NCI-H526 treated with DMSO at 0.1 percent for 48 hours (cell line): ENCODE results near the gene SCN4A.
"Not testable (repeated sequence)": the region's sequence is repeated elsewhere in the genome, so short reads cannot be mapped to it uniquely, and the experiment has no call there.

Experiments used
- DNase-seq: peaks from one replicate; lab custom pipeline; 2025; lab: John Stamatoyannopoulos, UW

Gene SCN4A

DNA sequence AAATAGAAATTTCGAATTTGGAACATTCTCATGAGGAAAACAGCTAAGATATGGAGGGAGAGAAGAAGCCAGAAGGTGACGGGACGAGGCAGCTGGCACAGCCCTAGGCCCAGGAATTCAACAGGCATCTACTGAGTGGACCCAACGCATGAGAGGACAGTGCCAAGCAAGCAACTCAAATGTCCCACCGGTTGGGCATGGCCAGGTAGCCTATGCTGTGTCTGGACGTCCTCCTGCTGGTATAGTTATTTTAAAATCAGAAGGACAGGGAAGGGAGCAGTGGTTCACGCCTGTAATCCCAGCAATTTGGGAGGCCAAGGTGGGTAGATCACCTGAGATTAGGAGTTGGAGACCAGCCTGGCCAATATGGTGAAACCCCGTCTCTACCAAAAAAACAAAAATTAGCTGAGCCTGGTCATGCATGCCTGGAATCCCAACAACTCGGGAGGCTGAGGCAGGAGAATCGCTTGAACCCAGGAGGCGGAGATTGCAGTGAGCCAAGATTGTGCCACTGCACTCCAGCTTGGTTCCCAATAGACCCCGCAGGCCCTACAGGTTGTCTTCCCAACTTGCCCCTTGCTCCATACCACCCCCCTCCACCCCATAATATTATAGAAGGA lies 56.0 kb downstream of the SCN4A start:
- DNase-seq: no peak

DNA sequence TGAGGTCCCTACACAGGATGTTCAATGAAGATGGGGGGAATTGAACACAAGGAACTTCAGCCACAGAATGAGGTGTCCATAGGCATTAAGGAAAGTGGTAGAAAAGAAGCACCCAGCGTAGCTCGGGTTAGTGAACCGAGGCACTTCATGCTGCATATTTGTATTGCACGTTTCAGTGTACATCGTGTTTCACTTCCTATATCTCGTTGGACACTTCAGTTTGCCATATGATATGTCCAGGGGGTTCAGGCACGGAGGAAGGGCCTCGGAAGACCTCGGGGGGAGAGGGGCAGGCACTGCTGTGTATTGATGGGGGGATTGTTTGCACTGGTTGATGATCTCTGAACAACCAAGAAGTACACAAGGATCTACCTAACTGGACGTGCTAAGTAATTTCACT lies 57.0 kb downstream of the SCN4A start:
- not testable (repeated sequence) for DNase-seq

GRCh38 chr17:63914471-63914870 lies 58.2 kb downstream of the SCN4A start:
- no peak for DNase-seq

DNA sequence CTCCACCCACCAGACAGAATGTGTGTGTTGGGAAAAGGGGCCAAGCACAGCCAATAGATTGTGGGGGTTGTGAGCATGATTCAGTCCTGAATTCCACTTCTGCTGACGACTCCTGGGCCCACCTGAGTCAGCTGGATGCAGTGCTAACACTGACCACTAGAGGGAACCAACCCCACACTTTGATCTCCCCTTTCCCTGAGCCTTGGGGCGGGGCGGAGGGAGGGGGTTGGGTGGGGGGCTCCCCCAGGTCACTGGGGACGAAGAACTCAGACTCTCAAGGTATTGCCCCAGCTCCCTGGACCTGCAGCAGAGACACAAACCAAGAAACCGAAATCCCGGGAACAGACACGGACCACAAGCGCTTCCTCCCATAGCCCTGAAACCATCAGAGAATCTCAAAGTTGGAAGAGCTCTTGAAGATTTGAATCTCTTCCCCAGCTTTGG lies 61.0 kb downstream of the SCN4A start:
- no peak for DNase-seq

GRCh38 chr17:63911041-63911635 lies 61.6 kb downstream of the SCN4A start, which contains the start of gene CSHL1:
CSHL1 (minus strand) TSS chr17:63911258; CDS start chr17:63911196, 62 bp downstream.
- no peak for DNase-seq

- no peak for DNase-seq
These were observed 62.6 kb downstream of the SCN4A start for GRCh38 chr17:63910096-63910495.

GRCh38 chr17:63909586-63909985 lies 63.1 kb downstream of the SCN4A start:
- DNase-seq: not testable (repeated sequence)

- not testable (repeated sequence) for DNase-seq
These were observed 65.4 kb downstream of the SCN4A start for GRCh38 chr17:63907161-63907778.

GRCh38 chr17:63904796-63905195 lies 67.9 kb downstream of the SCN4A start:
- DNase-seq: not testable (repeated sequence)

GRCh38 chr17:63903787-63904201 lies 68.9 kb downstream of the SCN4A start:
- DNase-seq: not testable (repeated sequence)

- not testable (repeated sequence) for DNase-seq
These were observed 70.7 kb downstream of the SCN4A start for GRCh38 chr17:63901971-63902370.

DNA sequence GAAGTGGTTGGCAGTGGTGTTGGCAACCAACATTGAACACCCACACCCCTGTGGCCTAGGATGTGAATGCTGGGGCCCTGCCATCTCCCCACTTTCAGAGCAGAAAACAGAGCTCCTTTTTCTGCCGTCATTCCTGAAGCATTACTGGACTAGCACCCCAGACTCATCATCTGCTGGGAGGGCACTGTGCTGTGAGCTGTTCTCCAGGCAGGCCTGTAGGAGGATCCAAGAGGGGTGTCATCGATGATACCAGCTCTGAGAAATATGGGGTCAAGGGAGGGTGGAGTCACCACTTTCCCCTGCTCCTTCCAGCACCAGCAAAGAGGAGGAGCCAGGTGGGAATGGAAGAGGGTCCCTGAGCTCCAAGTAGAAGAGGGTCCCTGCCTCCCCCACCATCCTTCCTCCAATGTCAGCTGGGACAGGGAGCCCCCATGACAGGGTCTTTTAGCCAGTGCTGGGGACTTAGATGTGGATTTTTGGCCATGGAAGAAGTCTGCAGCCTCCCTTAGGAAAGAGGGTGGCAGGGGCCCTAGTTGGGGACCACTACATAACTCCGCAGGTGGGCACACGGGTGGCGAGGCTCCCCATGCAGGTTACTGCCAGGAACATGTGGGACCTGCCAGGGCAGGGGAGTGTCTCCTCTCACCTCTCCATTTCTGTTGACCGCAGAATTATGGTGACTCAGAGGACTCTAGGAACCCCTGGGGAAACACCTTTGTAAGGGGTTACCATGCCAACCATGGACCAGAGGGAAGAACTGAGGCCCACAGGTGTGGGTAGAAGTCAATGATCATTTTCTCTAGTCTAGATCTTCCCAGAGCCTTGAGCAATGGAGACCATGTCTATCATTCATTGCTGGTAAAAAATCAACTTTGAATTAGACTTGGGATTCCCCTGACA lies 73.6 kb downstream of the SCN4A start:
- not testable (repeated sequence) for DNase-seq

DNA sequence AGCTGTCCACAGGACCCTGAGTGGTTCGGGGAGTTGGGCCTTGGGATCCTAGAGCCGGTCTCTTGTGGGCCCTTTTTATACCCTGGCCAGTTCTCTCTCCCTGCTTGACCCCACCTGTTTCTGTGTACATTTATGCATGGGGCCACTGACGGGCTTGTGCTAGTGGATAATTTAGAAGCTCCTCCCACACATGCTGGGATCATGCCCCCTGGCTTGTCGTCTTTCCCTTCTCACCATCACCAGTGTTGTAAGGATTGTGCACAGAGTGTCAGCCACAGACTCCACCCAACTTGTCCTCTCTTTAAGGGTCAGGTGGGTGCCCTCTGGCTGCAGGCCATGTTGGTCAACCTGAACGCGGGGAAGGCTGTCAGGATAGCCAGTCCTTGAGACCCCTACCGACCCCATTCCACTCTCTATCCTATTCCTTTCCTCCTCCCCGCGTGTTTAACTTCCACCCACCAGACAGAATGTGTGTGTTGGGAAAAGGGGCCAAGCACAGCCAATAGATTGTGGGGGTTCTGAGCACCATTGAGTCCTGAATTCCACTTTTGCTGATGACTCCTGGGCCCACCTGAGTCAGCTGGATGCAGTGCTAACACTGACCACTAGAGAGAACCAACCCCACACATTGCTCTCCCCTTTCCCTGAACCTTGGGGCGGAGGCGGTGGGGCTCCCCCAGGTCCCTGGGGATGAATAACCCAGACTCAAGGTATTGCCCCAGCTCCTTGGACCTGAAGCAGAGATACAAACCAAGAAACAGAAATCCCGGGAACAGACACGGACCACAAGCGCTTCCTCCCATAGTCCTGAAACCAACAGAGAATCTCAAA lies 76.0 kb downstream of the SCN4A start, which contains the start of gene CSH1:
TSS of gene CSH1 (minus strand) at position 51 of the 831 bp plus-strand sequence. CDS start 63 bp downstream, outside the sequence.
- not testable (repeated sequence) for DNase-seq

DNA sequence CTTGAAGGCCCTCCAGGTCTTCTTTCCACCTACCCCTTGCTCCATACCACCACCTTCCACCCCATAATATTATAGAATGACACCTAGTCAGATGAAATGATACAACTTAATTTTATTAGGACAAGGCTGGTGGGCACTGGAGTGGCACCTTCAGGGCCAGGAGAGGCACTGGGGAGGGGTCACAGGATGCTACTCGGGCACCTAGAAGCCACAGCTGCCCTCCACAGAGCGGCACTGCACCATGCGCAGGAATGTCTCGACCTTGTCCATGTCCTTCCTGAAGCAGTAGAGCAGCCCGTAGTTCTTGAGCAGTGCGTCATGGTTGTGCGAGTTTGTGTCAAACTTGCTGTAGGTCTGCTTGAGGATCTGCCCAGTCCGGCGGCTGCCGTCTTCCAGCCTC lies 77.9 kb downstream of the SCN4A start:
- not testable (repeated sequence) for DNase-seq

- DNase-seq: not testable (repeated sequence)
These were observed 78.7 kb downstream of the SCN4A start for GRCh38 chr17:63894021-63894420.

GRCh38 chr17:63892316-63893037 lies 80.2 kb downstream of the SCN4A start:
- DNase-seq: not testable (repeated sequence)

GRCh38 chr17:63889026-63889848 lies 83.5 kb downstream of the SCN4A start:
- DNase-seq: not testable (repeated sequence)
